Fibroblast of villous mesenchyme (primary cell): ENCODE results near the gene TSPEAR. TPM values are rescaled to one million over a fixed set of nuclear protein-coding genes. Genes with fewer than 3 reads are reported as not detected.

Experiments
- DNase-seq: peaks from one replicate; pipeline ENCODE4 v3.0.0-alpha.2; 2010; ENCODE audit warnings: low read depth
- H3K4me3 ChIP-seq: 2 replicates; pipeline ENCODE4 v1.5.1; 2011; ENCODE audit warnings: low read depth, mild to moderate bottlenecking, low read length
- CTCF ChIP-seq: IDR thresholded peaks from 2 replicates; pipeline ENCODE4 v1.5.1; 2012; ENCODE audit warnings: low read depth, mild to moderate bottlenecking, low read length; ENCODE audit not compliant: insufficient read depth
- total RNA-seq: library from RNA; depleted of rRNA; stranded (reverse); fragments of >200 nt; gene quantifications from 2 replicates; pipeline ENCODE4 v1.2.3, GENCODE V29; 2012

The TSPEAR gene
- total RNA-seq, 1 donor: not detected

GRCh38 chr21:44498280-44499210 is 212.8 kb downstream of the TSPEAR start:
- H3K4me3 ChIP-seq: no peak overlapping the region
- DNase-seq: no peak
- TF ChIP-seq CTCF: no peak

GRCh38 chr21:44497703-44498126 is 213.7 kb downstream of the TSPEAR start:
- peak; percentile 18 for DNase-seq
- no peak for TF ChIP-seq CTCF
- no peak overlapping the region for H3K4me3 ChIP-seq

- DNase-seq: no peak
- H3K4me3 ChIP-seq: no peak overlapping the region
- no peak for TF ChIP-seq CTCF
Measured at GRCh38 chr21:44496564-44497550, 214.5 kb downstream of the TSPEAR start.

GRCh38 chr21:44495611-44496563 is 215.5 kb downstream of the TSPEAR start:
- H3K4me3 ChIP-seq: no peak overlapping the region
- no peak for TF ChIP-seq CTCF
- no peak for DNase-seq

- no peak for DNase-seq
- TF ChIP-seq CTCF: no peak
- H3K4me3 ChIP-seq: no peak overlapping the region
Measured at GRCh38 chr21:44494956-44495355, 216.4 kb downstream of the TSPEAR start.

GRCh38 chr21:44494418-44494817 is 217.0 kb downstream of the TSPEAR start:
- TF ChIP-seq CTCF: no peak
- DNase-seq: no peak
- H3K4me3 ChIP-seq: no peak overlapping the region
